ENCODE measurements around the gene BRK1. TPM values are rescaled to one million over a fixed set of nuclear protein-coding genes. Genes with fewer than 3 reads are reported as not detected.

Gene BRK1
- total RNA-seq, 4 donors from 2014 or later, result 79.3 to 163 (median 119) TPM

GRCh38 chr3:10099041-10099440 lies 16.4 kb upstream of the BRK1 start:
- no peak for TF ChIP-seq CTCF (IDR thresholded peaks at IDR 0.05; ENCODE audit: low read depth)

- no peak for TF ChIP-seq CTCF (IDR thresholded peaks at IDR 0.05; ENCODE audit: low read depth)
Observed at GRCh38 chr3:10106919-10107318, 8.6 kb upstream of the BRK1 start.

- no peak for TF ChIP-seq CTCF (IDR thresholded peaks at IDR 0.05; ENCODE audit: low read depth)
Observed at GRCh38 chr3:10108091-10108490, 7.4 kb upstream of the BRK1 start, which contains the start of gene FANCD2OS. Gene FANCD2OS (minus strand): TSS chr3:10108255. CDS start chr3:10104774, 3,481 bp downstream.

- no peak for TF ChIP-seq CTCF (IDR thresholded peaks at IDR 0.05; ENCODE audit: low read depth)
Observed at GRCh38 chr3:10116138-10116460, 624 bp downstream of the BRK1 start.

GRCh38 chr3:10116928-10117327 lies 1.5 kb downstream of the BRK1 start:
- TF ChIP-seq CTCF (IDR thresholded peaks at IDR 0.05; ENCODE audit: low read depth), result no peak

GRCh38 chr3:10119376-10119775 lies 3.9 kb downstream of the BRK1 start:
- no peak for TF ChIP-seq CTCF (IDR thresholded peaks at IDR 0.05; ENCODE audit: low read depth)

- no peak for TF ChIP-seq CTCF (IDR thresholded peaks at IDR 0.05; ENCODE audit: low read depth)
Observed at GRCh38 chr3:10121064-10121463, 5.6 kb downstream of the BRK1 start.

All from subcutaneous adipose tissue (tissue), 4 donors.